ENCODE results near the gene CACNG4.

Gene CACNG4

DNA sequence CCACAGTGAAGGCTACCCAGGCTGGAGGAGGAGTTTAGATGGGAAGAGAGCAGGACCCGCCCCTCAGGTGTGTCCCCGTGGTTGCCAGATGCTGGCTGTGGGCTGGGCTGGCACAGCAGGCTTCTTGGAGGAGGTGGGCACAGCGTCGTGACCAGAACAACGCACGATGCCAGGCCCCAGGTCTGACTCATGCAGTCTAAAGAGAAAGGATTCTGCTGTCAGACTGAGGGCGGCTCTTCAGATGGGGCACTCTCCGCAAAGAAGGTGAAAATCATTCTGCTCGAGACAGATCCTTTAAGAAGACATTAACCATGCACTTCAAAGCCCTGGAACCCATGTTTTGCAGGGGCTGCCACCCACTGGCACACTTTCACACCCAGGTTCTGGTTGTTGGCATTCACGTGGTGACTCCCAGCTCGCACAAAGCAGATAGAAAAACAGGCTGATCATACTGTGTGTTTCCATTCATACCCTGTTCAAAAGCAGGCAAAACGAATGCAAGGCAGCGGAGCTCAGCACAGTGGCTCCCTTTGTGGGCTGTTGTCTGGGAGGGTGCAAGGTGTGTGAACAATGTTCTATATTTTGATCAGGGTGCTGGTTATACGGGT is 19.0 kb downstream of the CACNG4 start:
- in situ Hi-C loops (cut with HindIII; ENCODE audit: low sequenced_read_pairs), result no loop called here

DNA sequence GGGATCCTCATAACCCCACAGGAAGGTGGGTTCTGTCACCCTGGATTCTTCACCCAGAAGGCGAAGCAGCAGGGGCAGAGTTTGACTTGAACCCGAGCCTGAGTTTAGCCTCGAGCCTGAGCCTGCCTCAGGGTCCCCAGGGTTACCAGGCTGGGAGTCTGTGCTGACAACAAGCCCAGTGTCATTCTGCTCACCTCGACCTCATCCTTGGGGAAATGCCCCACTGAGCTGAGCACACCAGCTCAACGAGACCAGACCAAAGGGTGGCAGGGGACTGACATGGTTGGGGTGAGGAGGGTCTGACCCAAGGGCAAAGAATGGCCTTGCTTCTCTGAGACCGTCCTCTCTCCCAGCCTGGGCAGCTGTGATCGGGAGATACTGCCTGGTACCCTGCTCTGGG is 20.2 kb downstream of the CACNG4 start:
- in situ Hi-C loops (cut with HindIII; ENCODE audit: low sequenced_read_pairs), result no loop called here

- in situ Hi-C loops (cut with HindIII; ENCODE audit: low sequenced_read_pairs), result no loop called here
These were observed 21.1 kb downstream of the CACNG4 start for GRCh38 chr17:66985338-66986237.

GRCh38 chr17:66986659-66987058 is 22.2 kb downstream of the CACNG4 start:
- in situ Hi-C loops (cut with HindIII; ENCODE audit: low sequenced_read_pairs), result no loop called here

- in situ Hi-C loops (cut with HindIII; ENCODE audit: low sequenced_read_pairs), result no loop called here
These were observed 22.6 kb downstream of the CACNG4 start for GRCh38 chr17:66987059-66987616.

DNA sequence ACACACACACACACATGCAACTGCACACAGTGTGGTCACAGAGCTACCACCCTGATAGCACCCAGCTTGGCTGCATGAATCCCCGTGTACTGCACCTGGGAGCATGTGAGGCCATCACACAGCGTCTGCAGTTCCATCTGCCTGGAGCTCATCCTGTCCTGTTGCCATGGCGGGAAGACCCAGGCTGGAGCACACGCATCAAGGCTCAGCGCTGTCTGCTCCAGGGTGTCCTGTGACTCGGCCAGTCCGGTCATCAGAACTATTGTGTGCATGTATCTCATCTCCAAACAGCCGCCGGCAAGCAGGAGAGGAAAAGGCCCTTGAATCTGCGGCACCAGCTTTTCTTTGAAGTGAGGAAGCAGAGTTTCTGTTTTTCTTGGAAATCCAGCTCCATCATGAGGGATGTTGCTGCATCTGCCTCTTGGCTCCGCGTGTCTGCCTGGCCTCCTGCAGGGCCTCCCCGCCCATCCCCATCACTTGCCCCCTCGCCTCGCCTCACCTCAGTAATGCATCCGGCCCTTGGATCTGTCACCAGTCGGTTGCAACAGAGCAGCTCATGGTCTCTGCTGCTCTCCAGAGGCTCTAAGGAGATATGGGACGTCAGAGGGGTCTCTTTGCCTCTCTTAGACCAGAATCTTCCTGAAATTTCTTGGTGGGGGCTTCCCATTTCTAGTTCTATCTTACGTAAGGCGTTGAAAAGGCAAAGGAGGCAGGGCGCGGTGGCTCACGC is 23.7 kb downstream of the CACNG4 start:
- in situ Hi-C loops (cut with HindIII; ENCODE audit: low sequenced_read_pairs), result no loop called here

GRCh38 chr17:66989076-66989475 is 24.6 kb downstream of the CACNG4 start:
- in situ Hi-C loops (cut with HindIII; ENCODE audit: low sequenced_read_pairs), result no loop called here

DNA sequence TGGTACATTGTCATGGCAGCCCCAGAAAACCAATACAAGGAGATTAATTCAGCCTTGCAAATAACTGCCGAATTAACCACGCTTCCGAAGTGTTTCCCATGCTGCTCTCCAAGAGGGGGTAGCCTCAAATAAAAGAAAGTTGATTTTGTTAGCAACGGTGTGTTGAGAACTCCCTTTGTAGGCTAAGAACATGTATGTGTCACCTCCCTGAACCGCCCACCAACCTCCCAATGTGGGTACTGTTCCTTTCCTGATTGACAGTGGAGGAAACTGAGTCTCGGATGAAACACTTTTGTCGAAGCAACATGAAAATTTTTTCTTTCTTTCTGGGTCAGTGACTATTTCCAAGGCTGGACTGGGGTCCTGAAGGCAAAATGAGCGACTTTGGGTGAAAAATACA is 25.1 kb downstream of the CACNG4 start:
- in situ Hi-C loops (cut with HindIII; ENCODE audit: low sequenced_read_pairs), result no loop called here

- in situ Hi-C loops (cut with HindIII; ENCODE audit: low sequenced_read_pairs), result no loop called here
These were observed 25.5 kb downstream of the CACNG4 start for GRCh38 chr17:66990047-66990446.

GRCh38 chr17:66992911-66993442 is 28.5 kb downstream of the CACNG4 start:
- in situ Hi-C loops (cut with HindIII; ENCODE audit: low sequenced_read_pairs), result no loop called here

GRCh38 chr17:66994361-66994760 is 29.9 kb downstream of the CACNG4 start:
- in situ Hi-C loops (cut with HindIII; ENCODE audit: low sequenced_read_pairs), result no loop called here

DNA sequence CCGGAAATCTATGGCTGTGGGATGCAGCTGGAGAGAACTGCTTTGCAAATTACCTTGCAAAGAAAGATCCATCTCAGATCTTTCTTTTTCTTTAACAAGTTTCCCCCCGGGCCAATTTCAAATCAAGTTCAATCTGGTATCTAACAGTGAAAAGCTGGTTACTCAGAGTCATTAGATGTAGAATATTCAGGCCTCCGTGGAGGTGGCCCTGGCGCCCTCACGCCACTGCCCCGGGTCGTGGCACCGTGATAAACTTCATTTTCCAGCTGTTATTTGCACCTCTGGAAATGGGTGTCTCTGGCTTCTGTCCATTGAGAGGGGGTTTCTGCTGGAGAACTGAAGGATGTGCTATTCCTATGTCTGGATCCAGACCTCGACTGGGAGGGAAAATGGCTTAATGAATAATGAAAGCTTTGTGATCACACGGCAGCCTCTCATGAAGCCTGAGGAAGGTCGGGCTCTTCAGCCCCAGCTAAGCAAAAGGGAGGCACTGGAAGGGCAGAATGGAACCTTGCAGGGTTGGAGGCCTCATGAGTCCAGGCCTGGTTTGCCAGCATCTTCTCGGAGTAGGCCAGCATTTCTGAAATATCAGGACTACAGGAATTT is 30.5 kb downstream of the CACNG4 start:
- in situ Hi-C loops (cut with HindIII; ENCODE audit: low sequenced_read_pairs), result no loop called here

DNA sequence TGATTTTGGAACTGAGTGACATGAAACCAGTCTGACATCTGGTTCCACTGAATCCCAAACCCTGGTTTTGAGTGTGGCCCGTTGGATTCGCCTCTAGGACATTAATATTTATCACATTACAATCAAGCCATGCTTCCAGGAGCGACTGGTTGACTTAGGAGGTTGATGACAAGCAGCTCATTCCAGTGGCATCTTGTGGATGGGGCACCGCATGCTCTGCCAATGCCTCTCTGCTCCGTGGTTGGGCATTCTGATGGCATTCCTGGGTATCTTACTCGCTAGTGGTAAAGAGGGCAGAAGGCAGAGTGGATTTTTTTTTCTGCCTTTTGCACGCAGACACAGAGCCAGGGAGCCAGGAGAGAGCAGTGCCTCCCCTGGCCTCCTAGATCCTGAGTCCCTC is 31.4 kb downstream of the CACNG4 start:
- in situ Hi-C loops (cut with HindIII; ENCODE audit: low sequenced_read_pairs), result no loop called here

DNA sequence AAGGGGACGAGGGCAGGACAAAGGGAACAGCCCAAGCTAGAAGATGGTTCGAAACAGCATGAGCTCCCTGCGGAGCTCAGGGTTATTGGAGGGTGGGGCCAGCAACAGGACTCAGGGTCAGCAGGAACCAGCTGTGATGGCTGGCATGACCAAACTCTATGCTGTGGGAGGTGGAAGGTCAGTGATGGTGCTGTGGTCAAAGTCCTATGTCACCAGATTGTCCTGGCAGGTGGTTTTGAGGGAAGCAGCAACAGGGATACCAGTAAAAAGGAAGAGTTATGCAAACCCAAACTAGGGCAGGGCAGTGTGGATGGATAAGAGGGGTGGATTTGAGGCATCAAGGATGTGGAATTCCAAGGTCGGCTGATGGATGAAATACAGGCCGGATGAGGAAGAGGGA is 32.4 kb downstream of the CACNG4 start:
- in situ Hi-C loops (cut with HindIII; ENCODE audit: low sequenced_read_pairs), result no loop called here

GRCh38 chr17:67003231-67003630 is 38.7 kb downstream of the CACNG4 start:
- in situ Hi-C loops (cut with HindIII; ENCODE audit: low sequenced_read_pairs), result no loop called here

DNA sequence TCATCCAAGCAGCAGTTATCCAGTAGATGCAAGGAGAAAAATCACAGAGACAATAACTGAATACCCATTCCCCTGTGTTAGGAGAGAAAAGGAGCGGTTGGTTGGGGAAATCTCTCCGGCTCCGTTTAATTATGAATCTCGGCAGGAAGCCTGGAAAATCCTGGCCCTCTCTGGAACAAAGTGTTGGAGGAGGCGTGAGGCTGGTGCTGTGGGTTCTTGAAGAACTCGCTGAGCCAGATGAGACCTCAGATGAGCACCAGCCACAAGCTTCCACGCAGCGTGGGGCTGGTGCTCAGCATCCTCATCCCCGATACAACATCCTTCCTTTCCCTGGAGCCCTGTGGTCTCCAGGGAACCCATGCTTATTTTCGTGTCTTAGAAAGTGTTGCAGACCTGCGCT is 39.7 kb downstream of the CACNG4 start:
- in situ Hi-C loops (cut with HindIII; ENCODE audit: low sequenced_read_pairs), result no loop called here

- in situ Hi-C loops (cut with HindIII; ENCODE audit: low sequenced_read_pairs), result no loop called here
These were observed 42.8 kb downstream of the CACNG4 start for GRCh38 chr17:67007266-67007665.

GRCh38 chr17:67008101-67008500 is 43.6 kb downstream of the CACNG4 start:
- in situ Hi-C loops (cut with HindIII; ENCODE audit: low sequenced_read_pairs), result no loop called here

DNA sequence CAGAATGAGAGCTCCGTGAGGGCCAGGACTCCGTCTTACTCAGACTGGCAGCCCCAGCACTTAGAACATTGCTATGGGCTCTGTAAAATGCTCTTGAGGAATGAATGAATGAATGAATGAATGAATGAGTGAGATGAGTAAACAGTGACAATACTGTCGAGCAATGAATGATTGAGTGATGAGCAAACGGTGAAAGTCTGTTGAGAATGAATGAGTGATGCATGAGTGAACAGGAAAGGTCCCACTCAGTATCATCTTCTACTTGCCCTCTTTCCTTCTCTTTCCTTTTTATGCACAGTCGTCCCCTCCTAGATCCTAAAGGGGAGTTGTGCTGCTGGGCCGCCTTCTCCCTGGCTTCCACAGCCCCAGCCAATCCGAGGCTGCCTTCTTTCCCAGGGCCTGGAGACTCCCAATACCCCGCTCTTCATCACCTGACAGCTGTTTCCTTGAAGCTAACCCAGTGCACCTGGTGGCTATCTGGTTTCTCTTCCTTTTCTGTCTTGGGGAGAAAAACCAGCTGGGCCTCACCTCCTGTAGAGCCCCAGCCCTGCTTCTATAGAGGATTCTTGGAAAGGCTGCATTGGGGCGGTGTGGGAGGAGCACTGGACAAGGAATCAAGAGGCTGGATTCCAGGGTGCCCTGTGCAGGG is 47.1 kb downstream of the CACNG4 start:
- in situ Hi-C loops (cut with HindIII; ENCODE audit: low sequenced_read_pairs), result no loop called here

DNA sequence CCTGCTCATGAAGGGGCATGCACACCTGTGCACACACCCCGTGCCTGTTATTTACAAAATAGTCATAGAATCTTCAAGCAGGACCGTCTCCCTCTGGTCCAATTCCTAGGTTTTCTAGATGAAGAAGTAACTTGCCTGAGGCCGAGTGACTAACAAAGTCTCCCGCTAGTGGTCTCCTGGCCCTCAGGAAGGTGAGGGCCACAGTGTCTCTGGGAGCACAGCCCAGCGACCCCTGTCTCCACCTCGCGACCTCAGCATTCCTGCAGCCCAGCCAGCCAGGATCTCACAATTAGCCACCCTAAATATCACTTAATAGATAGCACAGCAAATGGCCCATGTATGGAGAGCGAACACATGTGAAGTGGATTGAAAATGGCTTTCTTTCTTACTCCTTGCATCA is 49.4 kb downstream of the CACNG4 start:
- in situ Hi-C loops (cut with HindIII; ENCODE audit: low sequenced_read_pairs), result no loop called here

All from endothelial cell of hepatic sinusoid (primary cell).